Common myeloid progenitor, CD34-positive (primary cell): ENCODE results near the gene CCT3.
"Not testable (repeated sequence)": the region's sequence is repeated elsewhere in the genome, so short reads cannot be mapped to it uniquely, and the experiment has no call there.

Experiments used
- CTCF ChIA-PET: fragments of 350-600 bp; sonication (Branson Sonifier 250); formaldehyde crosslinking; loops from one replicate; lab custom pipeline; 2021; ENCODE audit warnings: antibody characterized with exemption; lab: Charles Lee
- POLR2A ChIA-PET: fragments of 350-600 bp; sonication (Branson Sonifier 250); formaldehyde crosslinking; loops from one replicate; lab custom pipeline; 2021; ENCODE audit warnings: antibody characterized with exemption; lab: Charles Lee
- DNase-seq, 3 donors: peaks; one replicate each; pipeline versions ENCODE4 v3.0.0 to v3.0.0-alpha.2; 2013
- H3K27ac ChIP-seq, 2 experiments: 1 replicate in 1 of 2; 2 replicates in 1 of 2; pipeline ENCODE4 v1.7.0; 2013; ENCODE audit warnings: inconsistent platforms in 2 of 2, low read length in 2 of 2, mild to moderate bottlenecking in 2 of 2, low read depth in 1 of 2, moderate library complexity in 1 of 2; ENCODE audit not compliant: severe bottlenecking in 2 of 2, insufficient read depth in 1 of 2, poor library complexity in 1 of 2
- H3K27me3 ChIP-seq, 5 experiments: replicated peaks in 2 of 5; 1 replicate in 3 of 5; 2 replicates in 2 of 5; pipeline versions ENCODE4 v1.6.1 to v1.7.0; 2013; ENCODE audit warnings: low read length in 4 of 5, mild to moderate bottlenecking in 2 of 5, moderate library complexity in 2 of 5, inconsistent platforms in 1 of 5; ENCODE audit not compliant: insufficient read depth in 5 of 5, control insufficient read depth in 4 of 5
- H3K36me3 ChIP-seq, 4 experiments: 1 replicate in 2 of 4; 2 replicates in 2 of 4; pipeline versions ENCODE4 v1.6.1 to v1.7.0; 2013; ENCODE audit warnings: low read length in 3 of 4, control low read depth in 1 of 4, mild to moderate bottlenecking in 1 of 4; ENCODE audit not compliant: control insufficient read depth in 4 of 4, insufficient read depth in 4 of 4
- H3K4me1 ChIP-seq, 4 experiments: 1 replicate in 3 of 4; 2 replicates in 1 of 4; pipeline versions ENCODE4 v1.6.1 to v1.7.1; 2013; ENCODE audit warnings: low read length in 3 of 4, mild to moderate bottlenecking in 3 of 4, control low read depth in 1 of 4, inconsistent platforms in 1 of 4, moderate library complexity in 1 of 4; ENCODE audit not compliant: control insufficient read depth in 4 of 4, insufficient read depth in 4 of 4; ENCODE audit errors: control extremely low read depth in 1 of 4
- H3K4me3 ChIP-seq, 7 experiments: 1 replicate in 4 of 7; 2 replicates in 3 of 7; pipeline versions ENCODE4 v1.5.1 to v1.7.0; 2013; ENCODE audit warnings: mild to moderate bottlenecking in 7 of 7, low read length in 6 of 7, moderate library complexity in 6 of 7, inconsistent platforms in 2 of 7, low read depth in 2 of 7, control low read depth in 1 of 7; ENCODE audit not compliant: insufficient read depth in 4 of 7, control insufficient read depth in 1 of 7; ENCODE audit errors: extremely low read depth in 1 of 7
- H3K9me3 ChIP-seq, 5 experiments: 1 replicate in 4 of 5; 2 replicates in 1 of 5; pipeline versions ENCODE4 v1.6.1 to v1.7.1; 2013; ENCODE audit warnings: low read length in 4 of 5, mild to moderate bottlenecking in 2 of 5, inconsistent platforms in 1 of 5, low read depth in 1 of 5, moderate library complexity in 1 of 5; ENCODE audit not compliant: control insufficient read depth in 4 of 5, insufficient read depth in 2 of 5; ENCODE audit errors: control extremely low read depth in 1 of 5
- WGBS: methylation state at CpG from one replicate; pipeline ENCODE4 v1.1.5; 2013; ENCODE audit not compliant: insufficient coverage; 5-methylcytosine and 5-hydroxymethylcytosine counted together

CCT3 gene

DNA sequence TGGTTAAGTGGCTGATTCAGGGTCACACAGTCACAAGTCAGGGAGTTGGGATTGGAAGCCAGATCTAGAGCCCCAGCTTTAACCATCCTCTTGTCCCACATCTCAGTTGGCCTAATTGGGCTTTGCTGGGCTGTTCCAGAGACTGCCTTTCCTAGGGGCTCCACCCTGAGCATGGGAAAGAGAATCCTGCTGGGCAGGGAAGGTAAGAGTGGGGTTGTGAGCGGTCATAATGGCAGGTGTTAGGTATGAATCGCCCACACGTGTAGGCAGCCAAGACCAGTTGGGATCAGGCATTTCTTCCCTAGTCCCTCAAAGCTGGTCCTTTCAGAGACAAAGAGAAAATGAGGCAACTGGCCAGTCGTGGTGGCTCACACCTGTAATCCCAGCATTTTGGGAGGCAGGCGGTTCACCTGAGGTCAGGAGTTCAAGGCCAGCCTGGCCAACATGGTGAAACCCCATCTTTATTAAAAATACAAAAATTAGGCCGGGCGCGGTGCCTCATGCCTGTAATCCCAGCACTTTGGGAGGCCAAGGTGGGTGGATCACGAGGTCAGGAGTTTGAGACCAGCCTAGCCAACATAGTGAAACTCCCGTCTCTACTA lies 31.7 kb upstream of the CCT3 start:
- DNase-seq, H3K9me3 ChIP-seq, H3K36me3 ChIP-seq, H3K27ac ChIP-seq: not testable (repeated sequence)
- Histone ChIP-seq H3K4me1 (peaks cover 0 to 15% (median 12%) of the 10 kb centered on the region in 4 experiments), H3K4me3 (peak overlapping the region in 4 of 7 experiments; percentile 45 to 67 (median 54)), H3K27me3 (peaks cover 0 to 26% (median 13%) of the 10 kb centered on the region in 5 experiments)
- WGBS: 93% methylated on average over 4 of the region's 10 CpGs
- ChIA-PET POLR2A (interaction anchor here (1.3 kb wide), 1 partner anchor 10 kb away, joined by 5 read pairs; no protein-coding TSS in a partner anchor), CTCF (interaction anchor here (1.5 to 4.4 kb wide), 2 partner anchors 16 to 39 kb away, joined by 3 to 30 read pairs; no protein-coding TSS in a partner anchor)

DNA sequence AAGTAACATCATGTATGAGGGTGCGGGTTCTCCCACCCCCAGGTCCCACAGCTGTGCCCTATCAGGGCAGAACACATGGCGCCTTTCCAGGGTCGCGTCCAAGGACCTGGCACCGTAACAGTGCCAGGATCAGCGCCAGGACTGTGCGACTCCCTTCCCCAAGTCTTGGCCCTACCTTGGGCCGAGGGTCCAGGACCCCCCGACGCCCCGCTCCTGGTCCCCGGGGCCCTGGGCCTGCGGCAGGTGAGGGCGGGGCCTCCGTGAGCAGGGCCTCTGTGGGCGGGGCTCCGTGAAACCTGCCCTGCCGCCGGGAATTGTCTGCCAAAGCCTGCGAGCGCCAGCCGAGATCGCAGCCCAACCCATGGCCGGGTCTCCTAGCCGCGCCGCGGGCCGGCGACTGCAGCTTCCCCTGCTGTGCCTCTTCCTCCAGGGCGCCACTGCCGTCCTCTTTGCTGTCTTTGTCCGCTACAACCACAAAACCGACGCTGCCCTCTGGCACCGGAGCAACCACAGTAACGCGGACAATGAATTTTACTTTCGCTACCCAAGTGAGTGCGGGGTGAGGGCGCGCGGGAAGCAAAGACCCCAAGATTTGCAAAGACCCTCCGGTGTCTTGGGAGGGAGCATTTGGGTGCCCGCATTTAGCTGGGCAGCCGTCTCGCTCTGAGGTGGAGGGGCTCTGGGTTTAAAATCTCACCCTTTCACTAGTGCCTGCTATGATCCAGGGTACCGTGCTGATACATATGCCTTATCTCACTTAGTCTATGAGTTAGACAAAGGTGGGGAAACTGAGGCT lies 31.0 kb upstream of the CCT3 start, which contains the start of gene RHBG:
Gene RHBG (plus strand): TSS at position 323 of the 796 bp plus-strand sequence. CDS start 39 bp downstream, at position 362.
- no peaks in the 10 kb centered on the region for H3K9me3 ChIP-seq
- H3K4me3 ChIP-seq: peak within 1 kb of the TSS; percentile 22 to 72 (median 49)
- H3K27me3 ChIP-seq: peaks cover 2 to 30% (median 13%) of the 10 kb centered on the region in 5 experiments
- H3K27ac ChIP-seq: no peak within 1 kb of the TSS
- peak in 2 of 3 donors; percentile 47 to 53 for DNase-seq
- H3K4me1 ChIP-seq: peaks cover 0 to 15% (median 12%) of the 10 kb centered on the region in 4 experiments
- 6% methylated on average over 41 of the region's 48 CpGs for WGBS
- no peaks in the 10 kb centered on the region for H3K36me3 ChIP-seq
- ChIA-PET CTCF (interaction anchor here (4.4 kb wide), 1 partner anchor 17 kb away, joined by 30 read pairs; no protein-coding TSS in a partner anchor), POLR2A (interaction anchor here (0.8 to 1.3 kb wide), 2 partner anchors 9 to 11 kb away, joined by 3 to 5 read pairs; no protein-coding TSS in a partner anchor)

DNA sequence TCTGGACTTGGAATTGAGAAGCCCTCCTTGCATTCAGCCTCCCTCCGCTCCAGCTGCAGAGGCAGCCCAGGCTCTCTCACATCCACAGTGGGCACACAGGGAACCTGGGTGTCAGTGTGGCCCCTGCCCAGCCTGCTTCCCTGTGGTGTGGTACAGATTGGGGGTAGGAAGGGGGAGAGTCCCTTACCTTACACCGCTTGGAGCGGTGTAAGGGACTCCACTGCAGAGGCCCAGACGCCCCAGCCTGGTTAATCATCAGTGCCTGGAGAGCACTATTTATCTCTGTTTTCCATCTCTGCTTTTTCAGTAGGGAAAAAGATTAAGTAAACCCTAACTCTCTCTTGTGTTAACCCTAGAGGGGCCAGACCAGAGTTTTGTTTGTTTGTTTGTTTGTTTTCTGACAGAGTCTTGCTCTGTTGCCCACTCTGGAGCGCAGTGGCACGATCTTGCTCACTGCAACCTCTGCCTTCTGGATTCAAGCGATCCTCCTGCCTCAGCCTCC lies 30.1 kb upstream of the CCT3 start:
- Histone ChIP-seq H3K9me3 (no peaks in the 10 kb centered on the region), H3K27ac (no peak overlapping the region), H3K27me3 (peaks cover 2 to 29% (median 9%) of the 10 kb centered on the region in 5 experiments), H3K36me3 (no peaks in the 10 kb centered on the region), H3K4me1 (peaks cover 0 to 15% (median 12%) of the 10 kb centered on the region in 4 experiments), H3K4me3 (no peak overlapping the region)
- ChIA-PET CTCF (interaction anchor here (4.4 kb wide), 1 partner anchor 18 kb away, joined by 30 read pairs; no protein-coding TSS in a partner anchor), POLR2A (interaction anchor here (1.3 kb wide), 1 partner anchor 8 kb away, joined by 5 read pairs; no protein-coding TSS in a partner anchor)
- DNase-seq: no peak
- 100% methylated on average over 2 of the region's 7 CpGs for WGBS

DNA sequence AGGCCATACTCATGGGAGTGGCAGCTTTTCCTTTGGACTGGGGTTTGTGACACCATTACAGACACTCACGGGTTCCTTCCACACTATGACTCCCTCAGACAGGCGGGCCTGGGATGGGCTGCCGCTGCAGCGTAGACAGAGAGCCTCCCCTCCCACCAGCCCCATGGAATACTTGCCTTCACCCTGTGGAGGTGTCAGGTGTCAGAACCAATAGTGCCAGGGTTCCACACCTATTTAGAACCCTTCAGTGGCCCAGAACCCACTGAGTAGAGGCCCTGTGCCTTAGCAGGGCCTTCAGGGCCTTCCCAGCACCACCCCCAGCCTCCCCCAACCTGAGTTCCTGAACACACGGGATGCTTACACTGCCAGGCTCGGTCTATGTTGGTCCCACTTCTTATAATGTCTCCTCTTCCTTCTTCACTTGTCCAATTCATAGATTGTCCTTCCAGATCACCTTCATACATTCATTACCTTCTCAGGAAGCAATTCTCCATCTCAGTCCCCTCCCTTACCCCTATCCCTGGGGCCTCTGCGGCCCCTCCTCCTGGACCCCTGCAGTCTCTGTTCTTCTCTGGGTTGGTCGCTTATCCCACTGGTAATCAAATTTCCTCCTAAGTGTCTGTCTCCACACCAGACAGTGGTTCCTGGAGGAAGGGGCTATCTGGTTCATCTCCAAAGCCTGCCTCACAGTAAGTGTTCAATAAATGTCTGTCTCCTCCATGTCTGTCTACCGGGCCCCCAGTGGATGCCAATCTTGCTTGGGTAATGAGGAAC lies 29.5 kb upstream of the CCT3 start:
- peaks cover 0 to 15% (median 12%) of the 10 kb centered on the region in 4 experiments for H3K4me1 ChIP-seq
- H3K27ac ChIP-seq: no peak overlapping the region
- no peak overlapping the region for H3K4me3 ChIP-seq
- H3K27me3 ChIP-seq: peaks cover 2 to 29% (median 9%) of the 10 kb centered on the region in 5 experiments
- WGBS: 98% methylated on average over 5 of the region's 9 CpGs
- no peak for DNase-seq
- no peaks in the 10 kb centered on the region for H3K9me3 ChIP-seq
- H3K36me3 ChIP-seq: no peaks in the 10 kb centered on the region
- ChIA-PET POLR2A (no interaction called here), CTCF (interaction anchor here (1.1 to 1.9 kb wide), 2 partner anchors 11 to 18 kb away, joined by 5 read pairs; no protein-coding TSS in a partner anchor)

DNA sequence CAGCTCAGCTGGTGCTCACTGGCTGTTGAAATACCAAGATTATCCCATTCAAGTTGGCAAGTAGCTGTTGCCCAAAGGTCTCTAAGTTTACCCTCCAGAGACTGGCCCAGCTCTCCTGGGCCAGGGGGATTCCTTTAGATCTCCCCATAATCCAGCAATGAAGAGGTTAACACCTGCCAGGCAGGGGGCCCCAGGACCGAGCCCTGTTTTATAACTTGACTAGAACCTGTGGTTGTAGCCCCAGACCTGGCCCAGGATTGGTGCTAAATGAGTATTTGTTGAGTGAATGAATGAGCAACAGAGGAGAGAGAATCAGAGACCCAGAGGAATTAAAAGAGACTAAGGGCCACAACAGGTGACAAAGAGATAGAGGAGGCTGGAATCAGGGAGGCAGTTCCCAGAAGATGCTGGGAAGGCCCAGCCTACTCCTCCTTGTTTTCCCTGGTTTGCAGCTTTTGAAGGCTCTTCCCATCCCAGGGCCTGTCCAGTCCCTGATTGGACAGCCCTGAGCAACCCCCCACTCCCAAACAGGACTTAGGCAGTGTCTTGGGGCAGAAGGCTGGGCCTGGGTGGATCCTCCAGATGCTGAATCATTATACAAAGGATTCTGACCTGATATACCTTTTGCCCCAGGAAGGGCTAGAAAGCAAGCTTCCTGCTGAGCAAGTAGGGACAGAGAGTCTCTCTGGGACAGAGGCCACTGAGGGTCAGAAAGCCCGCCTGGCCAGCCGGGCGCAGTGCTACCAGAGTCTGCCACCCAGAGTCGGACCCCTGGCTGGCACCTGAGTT lies 28.5 kb upstream of the CCT3 start:
- peaks cover 0 to 13% (median 9%) of the 10 kb centered on the region in 4 experiments for H3K4me1 ChIP-seq
- H3K36me3 ChIP-seq: no peaks in the 10 kb centered on the region
- H3K27ac ChIP-seq: no peak overlapping the region
- peaks cover 2 to 29% (median 9%) of the 10 kb centered on the region in 5 experiments for H3K27me3 ChIP-seq
- 94% methylated on average over 5 of the region's 5 CpGs for WGBS
- no peaks in the 10 kb centered on the region for H3K9me3 ChIP-seq
- DNase-seq: no peak
- ChIA-PET POLR2A (no interaction called here), CTCF (interaction anchor here (0.9 to 1.9 kb wide), 4 partner anchors 10 to 19 kb away, joined by 3 to 5 read pairs (median 4); no protein-coding TSS in a partner anchor)
- no peak overlapping the region for H3K4me3 ChIP-seq

DNA sequence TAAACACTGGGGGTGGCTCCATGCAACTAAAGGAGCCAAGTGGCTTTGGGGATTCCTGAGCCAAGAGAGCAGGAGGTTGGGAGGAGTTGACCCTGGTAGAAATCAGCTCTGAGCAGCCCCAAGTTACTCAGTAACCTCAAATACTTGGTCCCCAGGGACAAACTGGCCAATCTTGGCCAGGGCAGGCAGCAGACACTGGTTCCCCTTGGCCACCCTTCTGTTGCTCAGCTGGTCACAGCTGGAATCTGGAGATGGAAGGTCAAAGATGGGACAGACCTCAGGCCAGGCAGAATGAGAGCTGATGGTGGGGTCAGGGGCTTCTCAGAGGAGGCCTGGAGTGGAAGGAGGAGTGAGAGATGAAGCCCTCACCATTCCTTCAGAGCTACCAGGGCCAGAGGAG lies 27.7 kb upstream of the CCT3 start:
- no peak overlapping the region for H3K4me3 ChIP-seq
- ChIA-PET POLR2A (no interaction called here), CTCF (interaction anchor here (0.9 to 1.9 kb wide), 3 partner anchors 9 to 18 kb away, joined by 3 to 5 read pairs (median 3); no protein-coding TSS in a partner anchor)
- no peaks in the 10 kb centered on the region for H3K9me3 ChIP-seq
- no peaks in the 10 kb centered on the region for H3K36me3 ChIP-seq
- peaks cover 2 to 29% (median 9%) of the 10 kb centered on the region in 5 experiments for H3K27me3 ChIP-seq
- no peak for DNase-seq
- peaks cover 0 to 11% (median 9%) of the 10 kb centered on the region in 4 experiments for H3K4me1 ChIP-seq
- H3K27ac ChIP-seq: no peak overlapping the region
